GM12878 (cell line): Measurements from ENCODE around the gene PSMB1. TPM values are rescaled to one million over a fixed set of nuclear protein-coding genes. Genes with fewer than 3 reads are reported as not detected.

Experiments used
- ATAC-seq: fragments of 200-7000 bp; cut with Tn5 transposase; 3 replicates; pipeline ENCODE4 v1.9.1; 2020; ENCODE audit warnings: mild to moderate bottlenecking, moderate library complexity
- Bru-seq: library from RNA; stranded (reverse); fragments of 400-500 nt; gene quantifications from one replicate; lab custom pipeline; 2021; lab: Mats Ljungman, UMichigan
- BruChase-seq, 2 experiments: library from RNA; stranded (reverse); fragments of 400-500 nt; gene quantifications; one replicate each; lab custom pipeline; 2021; lab: Mats Ljungman, UMichigan
- BruUV-seq: library from RNA; stranded (reverse); fragments of 400-500 nt; replicated peaks from 2 replicates; lab custom pipeline; 2021; lab: Mats Ljungman, UMichigan
- CTCF ChIA-PET: fragments of 300-600 bp; sonication (Branson Sonifier 250); formaldehyde crosslinking; extraction: SDS; loops from one replicate; lab custom pipeline; 2021; ENCODE audit warnings: inconsistent platforms; lab: Yijun Ruan, JAX
- POLR2A ChIA-PET: fragments of 350-600 bp; formaldehyde crosslinking; extraction: SDS; loops from one replicate; lab custom pipeline; 2021; ENCODE audit warnings: inconsistent platforms; lab: Charles Lee
- RAD21 ChIA-PET: fragments of 300-600 bp; sonication (Branson Sonifier 250); formaldehyde crosslinking; loops from one replicate; lab custom pipeline; 2023; ENCODE audit warnings: antibody characterized with exemption; ENCODE audit not compliant: unreplicated experiment; lab: Charles Lee
- SMC1A ChIA-PET: fragments of 300-600 bp; sonication (Branson Sonifier 250); formaldehyde crosslinking; loops from one replicate; lab custom pipeline; 2023; ENCODE audit not compliant: unreplicated experiment, uncharacterized antibody; lab: Charles Lee
- DNase-seq: peaks from one replicate; pipeline ENCODE4 v3.0.0-alpha.2; 2011; ENCODE audit warnings: low read depth, low spot score
- FAIRE-seq: peaks from 3 replicates; lab custom pipeline; 2011; peaks lifted over from hg19 to GRCh38; lab: Jason Lieb, UNC
- H2AFZ ChIP-seq: 2 replicates; pipeline ENCODE4 v1.6.0; 2011; ENCODE audit warnings: low read depth, low read length, control low read depth; ENCODE audit not compliant: control insufficient read depth
- H3K27ac ChIP-seq: 2 replicates; pipeline ENCODE4 v1.5.1; 2011; ENCODE audit warnings: control low read depth; ENCODE audit not compliant: control insufficient read depth, insufficient read depth
- H3K27me3 ChIP-seq, 2 experiments: replicated peaks in 1 of 2; 2 replicates each; pipeline versions ENCODE4 v1.6.0 to v1.6.1; 2011; ENCODE audit warnings: low read length in 1 of 2; ENCODE audit not compliant: control insufficient read depth in 2 of 2, insufficient read depth in 2 of 2
- H3K36me3 ChIP-seq, 2 experiments: 2 replicates each; pipeline ENCODE4 v1.5.1; 2011; ENCODE audit warnings: low read length in 1 of 2; ENCODE audit not compliant: control insufficient read depth in 2 of 2, insufficient read depth in 2 of 2
- H3K4me1 ChIP-seq: 2 replicates; pipeline ENCODE4 v1.6.1; 2011; ENCODE audit warnings: mild to moderate bottlenecking, low read length, moderate library complexity, mixed read lengths; ENCODE audit not compliant: control insufficient read depth, insufficient read depth
- H3K4me2 ChIP-seq: 2 replicates; pipeline ENCODE4 v1.6.0; 2011; ENCODE audit warnings: control low read depth; ENCODE audit not compliant: control insufficient read depth, insufficient read depth
- H3K4me3 ChIP-seq: fragments of 200-600 bp; sonication (generic); 2 replicates; pipeline ENCODE4 v1.5.1; 2016
- H3K79me2 ChIP-seq: 2 replicates; pipeline ENCODE4 v1.6.0; 2011; ENCODE audit warnings: low read length; ENCODE audit not compliant: control insufficient read depth, insufficient read depth
- H3K9ac ChIP-seq: 2 replicates; pipeline ENCODE4 v1.8.0; 2011; ENCODE audit warnings: low read length, control low read depth, mixed read lengths; ENCODE audit not compliant: control insufficient read depth, insufficient read depth
- H3K9me3 ChIP-seq: replicated peaks from 3 replicates; pipeline ENCODE4 v1.5.1; 2011; ENCODE audit warnings: mild to moderate bottlenecking, low read length; ENCODE audit not compliant: control insufficient read depth, insufficient read depth
- H4K20me1 ChIP-seq: 2 replicates; pipeline ENCODE4 v1.6.0; 2011; ENCODE audit not compliant: control insufficient read depth, insufficient read depth
- ELK1 ChIP-seq: IDR thresholded peaks from 2 replicates; pipeline ENCODE4 v1.6.1; 2012; ENCODE audit warnings: low read depth, low read length, improper control_type of control experiment
- HDGF ChIP-seq: fragments of 450-650 bp; IDR thresholded peaks from 2 replicates; pipeline ENCODE4 v1.6.1; 2016; ENCODE audit warnings: antibody characterized with exemption
- RAD51 ChIP-seq: fragments of 450-650 bp; IDR thresholded peaks from 2 replicates; pipeline ENCODE4 v1.6.1; 2016; ENCODE audit warnings: moderate library complexity, mild to moderate bottlenecking, inconsistent platforms
- RELB ChIP-seq: fragments of 450-650 bp; IDR thresholded peaks from 2 replicates; pipeline ENCODE4 v1.6.1; 2017; ENCODE audit warnings: low read depth, mild to moderate bottlenecking, moderate library complexity
- SP1 ChIP-seq: IDR thresholded peaks from one replicate; pipeline ENCODE4 v1.6.1; 2011; ENCODE audit warnings: low read depth, low read length
- ZNF592 ChIP-seq: fragments of 450-650 bp; IDR thresholded peaks from 2 replicates; pipeline ENCODE4 v1.6.1; 2017; ENCODE audit warnings: mild to moderate bottlenecking, moderate library complexity
- ZZZ3 ChIP-seq: IDR thresholded peaks from 2 replicates; pipeline ENCODE4 v1.6.1; 2011; ENCODE audit warnings: low read depth; ENCODE audit not compliant: control insufficient read depth, insufficient read length
- WGBS: methylation state at CpG from one replicate; pipeline ENCODE4 v1.1.6; 2016; ENCODE audit warnings: low lambda C conversion rate; ENCODE audit not compliant: insufficient replicate concordance, insufficient coverage; ENCODE audit errors: missing lambda C conversion rate; 5-methylcytosine and 5-hydroxymethylcytosine counted together
- in situ Hi-C: fragments of 300-500 bp; cut with MboI; formaldehyde crosslinking; loops from 9 replicates; pipeline ENCODE4 v1.14.3; 2018; ENCODE audit warnings: mixed read lengths
- intact Hi-C: fragments of 100-400 bp; cut with micrococcal nuclease; formaldehyde crosslinking; loops from one replicate; pipeline ENCODE4 v1.14.2; 2022; ENCODE audit not compliant: unreplicated experiment
- long read RNA-seq, 2 experiments: library from polyadenylated mRNA; unstranded; transcript quantifications; one replicate each; pipeline ENCODE4 v2.0.0, GENCODE V29; 2019 to 2020
- polyA minus RNA-seq, 3 experiments: library from RNA; depleted of rRNA, polyadenylated mRNA; stranded (reverse); fragments of >200 nt; gene quantifications; 2 replicates each; pipeline ENCODE4 v1.2.3, GENCODE V29; 2011
- polyA plus RNA-seq, 11 experiments: library from polyadenylated mRNA; depleted of rRNA in 4 of 11; unstranded in 6 of 11; stranded (reverse) in 5 of 11; fragments of >200 nt; fragmentation: Nextera tagmentation in 4 of 11; fragmentation: Illumina TruSeq in 1 of 11; extraction: Ambion mirVana in 4 of 11; extraction: Trizol in 1 of 11; gene quantifications; 1 replicate in 1 of 11; 2 replicates in 10 of 11; pipeline versions ENCODE4 v1.2.1 to v1.2.3, GENCODE V29; 2011 to 2016; ENCODE audit warnings: inconsistent platforms in 2 of 11, missing spikeins in 2 of 11, low read depth in 1 of 11
- total RNA-seq, 4 experiments: library from RNA; depleted of rRNA in 3 of 4; stranded (reverse); fragments of >200 nt in 3 of 4; fragmentation: Illumina TruSeq in 1 of 4; extraction: Trizol in 1 of 4; gene quantifications; 2 replicates each; pipeline versions ENCODE4 v1.2.1 to v1.2.3, GENCODE V29; 2013 to 2021

PSMB1 gene
- 67.2 and 69.1 TPM in 2 replicates for total RNA-seq (2013; cell fraction: nucleolus; rRNA removed)
- total RNA-seq (2014; rRNA removed) (303 and 374 TPM in 2 replicates), total RNA-seq (2014; rRNA removed; fragmentation: Illumina TruSeq; extraction: Trizol) (298 and 303 TPM in 2 replicates), total RNA-seq (2021) (205 and 208 TPM in 2 replicates), polyA plus RNA-seq (2011; rRNA removed) (453 and 491 TPM in 2 replicates), polyA plus RNA-seq (2014; fragmentation: Illumina TruSeq; extraction: Trizol) (240 and 265 TPM in 2 replicates), polyA plus RNA-seq (2014; fragmentation: Nextera tagmentation; extraction: Ambion mirVana) (1,000 to 10,000 TPM; 1,185 to 1,317 TPM), polyA plus RNA-seq (2014; rRNA removed) (401 and 525 TPM in 2 replicates), polyA plus RNA-seq (2016; fragmentation: Nextera tagmentation; extraction: Ambion mirVana) (100 to 1,000 TPM; 636 to 654 TPM), polyA minus RNA-seq (2011; rRNA and poly(A)+ RNA removed) (316 and 324 TPM in 2 replicates), Bru-seq, nascent RNA (percentile 97 among the genes with signal in this experiment), BruChase-seq, experiment 1, labeled RNA remaining after a 6-hour chase (percentile 96 among the genes with signal in this experiment), BruChase-seq, experiment 2, labeled RNA remaining after a 2-hour chase (percentile 97 among the genes with signal in this experiment)
- 248 TPM for polyA plus RNA-seq (2011; ENCODE audit: low read depth)
- polyA plus RNA-seq (2011; cell fraction: cytosol; rRNA removed), result 560 and 617 TPM in 2 replicates
- polyA plus RNA-seq (2011; cell fraction: nucleus; rRNA removed), result 288 and 355 TPM in 2 replicates
- polyA plus RNA-seq (2012), result 198 and 239 TPM in 2 replicates
- 92.7 and 95.6 TPM in 2 replicates for polyA minus RNA-seq (2011; cell fraction: cytosol; rRNA and poly(A)+ RNA removed)
- 30.3 and 38.0 TPM in 2 replicates for polyA minus RNA-seq (2011; cell fraction: nucleus; rRNA and poly(A)+ RNA removed)
- long read RNA-seq, experiment 1, transcript PSMB1-201 (6 exons, 928 nt), result major isoform, 359 of 371 reads
- long read RNA-seq, experiment 1, partial matches to known transcripts, result 5 of 371 reads
- long read RNA-seq, experiment 1, other reads (novel, unspliced or antisense), result 7 of 371 reads
- long read RNA-seq, experiment 2, transcript PSMB1-201 (6 exons, 928 nt), result major isoform, 1,634 of 1,666 reads
- long read RNA-seq, experiment 2, partial matches to known transcripts, result 6 of 1,666 reads
- long read RNA-seq, experiment 2, other reads (novel, unspliced or antisense), result 25 of 1,666 reads

- RAD21 ChIA-PET, result interaction anchor here (0.9 to 1.9 kb wide), 3 partner anchors 12 to 31 kb away, joined by 3 to 7 read pairs (median 4); partner anchors contain the start of gene PDCD2
- no peaks in the 10 kb centered on the region for H3K9me3 ChIP-seq
- peaks cover 0 to 8% of the 10 kb centered on the region in 2 experiments; a peak in 2 of 4 replicates for H3K36me3 ChIP-seq
- ATAC-seq (peak; percentile 79), DNase-seq (peak; percentile 60), FAIRE-seq (peak; percentile 86)
- intact Hi-C loops, result loop anchor here (5.0 kb wide), 1 partner anchor 851 kb away; the partner anchor contains the start of genes C6orf120 and WDR27
- SMC1A ChIA-PET, result interaction anchor here (0.7 to 1.5 kb wide), 6 partner anchors 13 to 241 kb away, joined by 3 to 8 read pairs (median 3); partner anchors contain the start of gene PDCD2
- H3K79me2 ChIP-seq, result peaks cover 75% of the 10 kb centered on the region
- H4K20me1 ChIP-seq, result peaks cover 4% of the 10 kb centered on the region; the same call in 1 of the 2 replicates
- H3K27me3 ChIP-seq, result no peaks in the 10 kb centered on the region
- H3K27ac ChIP-seq, result peak within 1 kb of the TSS; percentile 90
- peak within 1 kb of the TSS; percentile 90 for H3K4me2 ChIP-seq
- 1% methylated on average over 35 of the region's 41 CpGs for WGBS
- CTCF ChIA-PET, result interaction anchor here (0.8 to 2.3 kb wide), 4 partner anchors 9 to 31 kb away, joined by 3 to 15 read pairs (median 5); partner anchors contain the start of gene PDCD2
- POLR2A ChIA-PET, result interaction anchor here (0.6 to 1.5 kb wide), 6 partner anchors 10 to 958 kb away, joined by 3 to 7 read pairs (median 3); partner anchors contain the start of gene PDCD2
- BruUV-seq, result no TSS peak
- H2AFZ ChIP-seq, result peak within 1 kb of the TSS; percentile 93
- H3K4me3 ChIP-seq, result peak within 1 kb of the TSS; percentile 76
- in situ Hi-C loops, result loop anchor here (5.0 kb wide), 2 partner anchors 801 to 851 kb away; partner anchors contain the start of genes C6orf120, DYNLT2, ERMARD and WDR27
- H3K4me1 ChIP-seq, result peaks cover 3% of the 10 kb centered on the region; the same call in 1 of the 2 replicates
- H3K9ac ChIP-seq, result peak within 1 kb of the TSS; percentile 85
- peak; percentile 90 for TF ChIP-seq ELK1
- no peak for TF ChIP-seq ZZZ3
- TF ChIP-seq ZNF592, result no peak
- TF ChIP-seq RAD51, result no peak
- TF ChIP-seq SP1, result no peak
- 0 out of 2 replicates have a peak, but pooled peaks have one; percentile 38 for TF ChIP-seq HDGF
- peak; percentile 85 for TF ChIP-seq RELB
Measured at GRCh38 chr6:170552765-170553533, at the start of gene PSMB1. Gene PSMB1, minus strand, starts transcription at chr6:170553307. Its CDS starts 65 bp downstream, at chr6:170553242.
